SU-DHL-6 (cell line): Measurements from ENCODE around the gene GALNT9.
"Not testable (repeated sequence)": the region's sequence is repeated elsewhere in the genome, so short reads cannot be mapped to it uniquely, and the experiment has no call there.

Source experiments
- CTCF ChIP-seq: fragments of 200-600 bp; sonication (generic); IDR thresholded peaks from one replicate; pipeline ENCODE4 v1.5.1; 2017; ENCODE audit warnings: antibody characterized with exemption, mild to moderate bottlenecking, low read length, moderate library complexity; ENCODE audit not compliant: insufficient read depth, poor library complexity, severe bottlenecking
- EZH2phosphoT487 ChIP-seq: fragments of 200-600 bp; sonication (generic), shearing (Covaris generic); conservative IDR thresholded peaks from 2 replicates; pipeline ENCODE4 v1.6.1; 2018; ENCODE audit warnings: mild to moderate bottlenecking, antibody characterized with exemption, low read length, moderate library complexity, mixed read lengths

- not testable (repeated sequence) for TF ChIP-seq CTCF, EZH2phosphoT487
These were observed 179.9 kb downstream of the GALNT9 start for GRCh38 chr12:132149526-132149925.
